Measurements from ENCODE around the gene CDH23.

CDH23 gene

DNA sequence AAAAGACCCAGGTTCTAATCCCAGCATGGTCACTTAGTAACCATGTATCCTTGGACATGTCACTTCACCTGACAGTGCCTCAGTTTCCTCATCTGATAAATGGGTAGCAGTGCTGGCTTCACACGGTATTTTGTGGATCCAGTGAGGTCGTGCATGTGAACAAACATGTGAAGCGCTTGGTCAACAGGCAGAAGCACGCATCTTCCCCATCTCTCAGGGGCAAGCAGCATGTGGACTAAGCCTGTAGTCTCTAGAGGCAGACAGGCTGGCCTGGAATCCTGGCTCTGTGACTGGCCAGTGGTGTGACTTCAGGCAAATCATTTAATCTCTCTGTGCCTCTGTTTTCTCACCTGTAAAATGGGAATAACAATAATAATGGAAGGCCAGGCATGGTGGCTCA, 207.0 kb downstream of the CDH23 start:
- DNase-seq (ENCODE audit: low spot score): no peak

DNA sequence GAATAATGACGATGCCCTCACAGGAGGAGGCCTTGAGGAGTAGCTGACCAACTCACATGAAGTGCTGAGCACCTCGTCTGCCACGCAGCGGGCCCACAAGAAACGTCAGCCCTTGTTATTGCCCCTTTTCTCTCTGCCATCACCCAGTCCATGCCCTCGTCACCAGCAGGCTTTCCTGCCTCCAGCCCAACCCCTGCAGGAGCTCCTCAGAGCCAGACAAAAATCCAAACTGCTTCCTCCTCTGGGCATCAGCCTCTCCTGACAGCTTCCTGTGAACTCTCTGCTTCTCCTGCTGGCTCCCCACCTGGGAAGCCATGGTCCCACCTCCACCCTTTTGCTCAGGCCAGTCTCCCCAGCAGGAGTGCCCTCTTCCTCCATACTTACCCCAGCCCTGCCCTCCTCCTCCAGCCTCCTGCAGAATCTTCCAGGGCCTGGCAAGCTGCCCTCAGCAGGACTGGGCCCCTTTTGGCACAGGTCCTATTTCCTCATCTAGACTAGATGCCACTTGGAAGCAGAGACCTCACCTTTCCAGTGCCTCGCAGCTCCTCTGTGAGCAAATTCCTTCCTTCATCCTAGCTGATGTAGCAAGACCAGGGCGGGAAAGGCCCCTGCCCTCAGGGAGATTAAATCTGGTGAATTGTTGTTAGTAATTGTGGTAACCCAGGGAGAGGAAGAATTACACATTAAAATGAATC, 207.8 kb downstream of the CDH23 start:
- DNase-seq (ENCODE audit: low spot score): no peak

DNA sequence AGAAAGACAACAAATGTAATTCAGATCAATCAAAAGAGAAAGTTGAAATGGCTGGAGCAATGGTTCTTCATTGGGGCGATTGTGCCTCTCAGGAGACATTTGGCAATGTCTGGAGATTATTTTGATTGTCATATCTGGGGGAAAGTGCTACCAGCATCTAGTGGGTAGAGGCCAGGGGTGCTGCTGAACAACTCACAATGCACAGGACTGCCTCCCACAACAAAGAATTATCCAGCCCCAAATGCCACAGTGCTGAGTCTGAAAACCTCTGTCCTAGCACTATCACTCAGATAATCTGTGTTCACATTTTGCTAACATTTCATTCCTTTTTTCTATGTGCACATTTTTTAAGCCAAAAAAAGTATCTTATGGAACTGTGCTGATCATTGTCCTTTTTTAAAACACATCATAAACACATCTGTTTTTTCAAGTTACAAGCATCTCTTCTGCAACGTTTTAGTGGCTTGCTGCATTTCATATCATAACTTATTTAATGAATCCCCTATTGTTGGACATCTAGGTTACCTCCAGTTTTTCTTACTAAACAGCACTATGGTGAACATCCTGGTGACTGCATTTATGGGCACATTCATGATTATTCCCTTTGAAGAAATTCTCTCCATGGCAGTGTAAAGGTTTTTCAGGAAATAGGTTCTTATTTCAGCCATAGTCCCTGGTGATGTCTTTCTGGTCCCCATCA, 208.7 kb downstream of the CDH23 start:
- DNase-seq (ENCODE audit: low spot score): no peak

DNA sequence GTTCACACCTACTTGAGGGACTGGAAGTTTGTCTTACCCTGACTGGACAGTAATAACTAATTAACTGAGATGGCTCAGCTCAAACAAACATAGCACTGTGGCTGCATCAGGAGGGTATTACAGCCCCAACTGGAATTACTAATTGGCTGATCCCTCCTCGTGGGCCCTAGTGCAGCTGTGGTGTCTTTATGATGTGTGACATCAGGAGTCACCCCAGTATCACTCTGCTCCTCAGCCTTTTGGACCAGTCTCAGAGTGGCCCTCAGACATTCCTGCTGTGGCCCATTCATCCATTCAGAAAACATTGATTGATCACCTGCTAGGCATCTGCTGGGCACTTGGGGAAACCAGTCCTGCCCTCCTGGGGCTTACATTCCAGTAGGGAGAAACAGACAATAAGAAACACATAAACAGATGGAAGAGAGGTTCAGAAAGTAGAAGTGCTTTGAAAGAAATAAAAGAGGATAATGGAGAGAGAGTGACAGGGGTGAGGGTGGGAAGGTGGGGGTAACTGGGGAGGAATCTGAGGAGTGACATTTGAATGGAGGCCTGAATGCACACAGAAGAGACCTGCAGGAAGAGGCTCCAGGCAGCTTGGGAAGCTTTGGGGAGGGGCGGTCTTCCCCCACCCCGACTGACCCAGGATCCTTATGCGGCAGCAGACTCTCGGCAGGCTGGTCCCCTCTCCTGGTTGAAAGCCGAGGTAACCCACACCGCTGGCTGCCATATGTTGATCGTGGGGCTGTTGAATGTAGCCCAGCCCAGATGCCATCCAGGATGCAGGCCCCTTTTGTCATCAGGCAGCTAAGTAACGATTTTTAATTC, 209.7 kb downstream of the CDH23 start:
- no peak for DNase-seq (ENCODE audit: low spot score)

DNA sequence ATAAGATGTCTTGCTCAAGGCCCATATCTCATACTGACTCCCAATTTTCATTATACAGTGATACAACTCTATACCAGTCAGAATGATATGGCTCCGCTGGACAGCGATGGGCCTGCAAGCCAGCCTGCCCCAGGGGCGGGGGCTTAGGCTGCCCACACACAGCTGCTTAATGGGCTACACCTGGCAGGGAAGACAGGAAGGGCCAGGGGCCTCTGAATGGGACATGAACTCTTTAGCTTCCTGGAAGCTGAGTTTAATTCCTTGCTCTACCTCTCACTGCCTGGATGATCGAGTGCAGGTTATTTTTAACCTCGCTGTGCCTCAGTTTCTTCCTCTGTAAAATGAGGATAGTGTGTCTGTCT, 210.3 kb downstream of the CDH23 start:
- DNase-seq (ENCODE audit: low spot score): no peak

DNA sequence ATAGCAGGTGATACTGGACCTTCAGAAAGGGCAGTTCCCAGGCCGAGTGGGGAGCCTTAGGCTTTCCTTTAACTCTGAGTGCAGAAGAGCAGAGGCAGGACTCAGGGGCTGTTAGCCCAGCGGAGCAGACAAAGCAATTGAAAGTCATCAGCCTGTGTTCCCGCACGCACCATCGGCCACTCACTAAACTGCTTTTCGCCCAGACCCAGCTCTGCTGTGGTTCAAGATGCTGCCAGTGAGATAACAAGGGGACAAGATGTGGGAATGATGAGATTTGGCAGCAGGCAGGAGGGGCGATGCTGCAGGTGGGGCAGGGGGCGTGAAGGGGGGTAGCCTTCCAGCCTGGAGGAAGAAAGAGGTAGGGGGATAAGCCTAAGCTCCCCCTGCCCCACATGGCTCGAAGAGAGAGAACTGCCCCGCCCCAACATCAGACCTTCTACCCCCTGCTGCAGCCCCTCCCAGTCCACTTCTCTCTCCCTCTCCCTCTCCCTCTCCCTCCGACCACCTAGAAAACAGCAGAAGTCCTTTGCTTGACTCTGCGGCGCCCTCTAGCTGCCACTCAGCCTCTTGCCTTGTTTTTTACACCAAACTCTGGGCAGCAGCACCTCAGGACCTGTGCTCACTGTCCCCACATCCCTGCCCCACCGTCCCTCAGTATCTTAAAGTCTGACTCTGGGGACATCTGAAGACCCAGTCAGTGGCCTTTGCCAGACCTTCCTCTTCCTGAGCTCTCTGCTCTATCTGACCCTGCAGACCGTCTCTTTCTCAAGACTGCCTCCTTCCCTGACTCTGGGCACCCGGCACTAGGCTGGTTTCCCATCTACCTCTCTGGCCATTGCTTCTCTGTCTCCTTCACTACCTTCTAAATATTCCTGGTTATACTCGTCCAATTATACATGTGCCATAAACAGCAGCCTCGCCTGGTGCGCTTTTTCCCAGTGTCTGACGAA, 212.4 kb downstream of the CDH23 start:
- DNase-seq (ENCODE audit: low spot score): peak; percentile 80

DNA sequence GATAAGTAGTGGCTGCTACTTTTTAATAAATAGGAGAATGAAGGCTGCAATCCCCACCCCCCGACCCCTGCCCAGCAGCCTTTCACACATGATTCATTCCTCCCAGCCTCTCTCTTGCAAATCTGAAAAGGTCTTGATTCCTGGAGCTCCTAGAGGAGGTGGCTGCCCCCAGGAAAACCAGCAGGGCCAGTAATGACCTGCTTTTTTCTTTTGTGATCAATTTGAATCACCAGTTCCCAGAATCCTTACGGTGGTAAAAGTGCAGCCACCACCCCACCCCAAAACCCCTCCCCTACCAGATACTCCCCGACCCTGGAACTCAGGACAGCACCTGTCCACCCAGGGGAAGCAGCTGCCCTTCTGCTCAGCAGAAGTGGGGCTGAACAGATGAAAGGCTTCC, 213.9 kb downstream of the CDH23 start:
- DNase-seq (ENCODE audit: low spot score): no peak

DNA sequence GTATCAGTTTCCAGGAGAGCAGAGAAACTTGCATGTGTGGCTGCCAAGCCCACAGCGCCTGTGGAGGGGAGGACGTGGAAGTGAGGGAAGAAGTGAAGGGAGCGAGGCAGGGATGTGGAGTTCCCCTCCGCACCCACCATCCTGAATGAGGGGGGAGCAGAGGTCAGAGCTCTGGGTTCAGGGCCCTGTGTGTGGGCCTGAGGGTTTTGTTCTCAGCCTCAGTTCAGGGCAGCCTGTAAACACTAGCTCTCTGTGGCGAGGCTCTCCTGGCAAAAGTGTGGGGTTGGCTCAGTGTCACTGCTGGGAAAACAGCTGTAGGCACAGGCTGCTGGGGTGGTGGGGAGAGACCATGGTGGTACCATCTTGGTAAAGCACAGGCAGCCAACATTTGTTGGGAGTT, 214.4 kb downstream of the CDH23 start:
- peak; percentile 65 for DNase-seq (ENCODE audit: low spot score)

DNA sequence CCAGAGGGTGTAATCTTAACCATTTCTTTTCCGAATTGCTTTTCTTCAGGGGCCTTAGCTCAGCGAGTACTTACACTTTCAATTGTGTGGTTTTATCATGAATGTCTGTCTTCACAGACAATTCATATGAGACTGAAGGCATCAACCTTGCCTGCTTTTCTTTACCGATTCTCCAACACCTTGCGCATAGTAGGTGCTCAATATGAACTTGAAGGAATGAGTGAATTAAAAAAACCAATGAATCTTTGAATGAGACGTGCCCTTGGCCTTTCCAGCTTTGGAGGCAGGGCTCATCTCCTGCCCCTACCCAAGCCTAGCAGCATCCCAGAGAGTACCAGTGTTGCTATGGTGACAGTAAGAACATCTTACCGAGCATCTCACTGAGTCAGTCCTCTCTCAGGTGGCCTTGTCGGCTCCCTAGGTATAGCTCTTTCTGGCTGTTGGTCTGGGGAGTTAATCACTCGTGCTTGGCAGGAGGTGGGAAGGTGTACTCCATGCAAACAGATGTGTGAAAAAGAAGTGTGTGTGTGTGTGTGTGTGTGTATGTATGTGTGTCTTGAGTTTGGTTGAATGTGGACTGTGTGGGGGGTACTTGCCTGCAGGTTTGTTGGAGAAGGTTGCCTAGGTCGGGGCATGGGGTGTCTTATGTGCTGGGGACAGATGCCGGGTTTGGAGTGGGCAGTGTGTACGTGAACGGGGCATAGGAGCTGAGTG, 215.1 kb downstream of the CDH23 start:
- no peak for DNase-seq (ENCODE audit: low spot score)

DNA sequence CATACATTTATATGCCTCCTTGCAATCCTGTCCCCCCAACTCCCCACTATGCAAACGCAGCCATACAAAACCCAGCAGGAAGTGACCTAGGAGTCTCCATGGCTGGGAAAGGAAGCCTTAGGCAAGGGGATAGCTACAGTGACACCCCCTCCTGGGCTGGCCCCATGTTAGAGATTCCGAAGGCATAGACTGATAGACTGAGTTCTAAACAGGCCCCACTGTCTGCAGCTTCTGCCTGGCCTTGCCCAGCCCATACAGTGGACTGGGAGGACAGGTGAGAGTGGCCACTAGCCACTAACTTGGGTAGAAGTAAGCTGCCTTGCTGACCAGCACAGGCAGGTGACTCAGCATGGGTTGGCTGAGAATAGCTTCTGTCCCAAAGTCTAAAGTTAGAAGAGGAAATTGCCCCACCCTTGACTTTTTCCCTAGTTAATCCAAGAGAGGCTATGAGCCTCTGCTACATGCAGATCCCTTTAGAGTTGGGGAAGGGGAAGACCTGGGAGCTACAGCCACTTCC, 216.6 kb downstream of the CDH23 start:
- DNase-seq (ENCODE audit: low spot score): no peak

DNA sequence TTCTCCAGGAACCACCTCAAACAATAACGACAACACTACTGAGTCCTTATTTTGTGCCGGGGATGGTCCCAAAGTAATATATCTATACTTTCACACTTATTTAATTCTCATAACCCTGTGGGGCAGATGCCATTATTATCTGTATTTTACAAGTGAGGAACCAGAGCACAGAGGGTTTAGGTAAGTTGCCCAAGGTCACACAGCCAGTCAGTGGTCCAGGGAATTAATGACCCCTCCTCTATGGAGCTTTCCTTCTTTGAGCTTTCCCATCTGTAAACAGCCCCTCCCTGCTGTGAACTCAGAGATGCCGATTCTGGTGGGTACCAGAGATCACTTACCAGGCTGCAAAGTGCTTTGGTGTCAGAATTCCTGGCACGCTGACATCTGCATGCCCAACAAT, 217.2 kb downstream of the CDH23 start:
- DNase-seq (ENCODE audit: low spot score): no peak

DNA sequence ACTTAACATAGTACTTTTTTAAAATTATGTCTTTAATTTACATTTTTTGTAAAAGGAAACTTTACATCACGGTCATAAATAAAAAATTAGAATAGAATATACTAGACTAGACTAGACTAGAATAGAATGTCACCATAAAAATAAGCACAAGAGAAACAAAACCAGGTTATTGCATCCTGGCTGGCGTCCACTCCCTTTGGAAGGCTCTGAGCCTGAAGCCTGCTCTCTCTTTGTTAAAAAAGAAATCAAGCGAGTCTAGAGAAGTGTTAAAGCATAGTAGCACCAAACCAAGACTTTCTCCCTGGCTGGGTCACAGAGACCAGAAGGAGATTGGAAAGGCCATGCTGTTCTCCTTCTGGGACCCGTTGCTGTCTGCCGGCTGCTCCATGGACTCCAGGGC, 218.2 kb downstream of the CDH23 start:
- no peak for DNase-seq (ENCODE audit: low spot score)

DNA sequence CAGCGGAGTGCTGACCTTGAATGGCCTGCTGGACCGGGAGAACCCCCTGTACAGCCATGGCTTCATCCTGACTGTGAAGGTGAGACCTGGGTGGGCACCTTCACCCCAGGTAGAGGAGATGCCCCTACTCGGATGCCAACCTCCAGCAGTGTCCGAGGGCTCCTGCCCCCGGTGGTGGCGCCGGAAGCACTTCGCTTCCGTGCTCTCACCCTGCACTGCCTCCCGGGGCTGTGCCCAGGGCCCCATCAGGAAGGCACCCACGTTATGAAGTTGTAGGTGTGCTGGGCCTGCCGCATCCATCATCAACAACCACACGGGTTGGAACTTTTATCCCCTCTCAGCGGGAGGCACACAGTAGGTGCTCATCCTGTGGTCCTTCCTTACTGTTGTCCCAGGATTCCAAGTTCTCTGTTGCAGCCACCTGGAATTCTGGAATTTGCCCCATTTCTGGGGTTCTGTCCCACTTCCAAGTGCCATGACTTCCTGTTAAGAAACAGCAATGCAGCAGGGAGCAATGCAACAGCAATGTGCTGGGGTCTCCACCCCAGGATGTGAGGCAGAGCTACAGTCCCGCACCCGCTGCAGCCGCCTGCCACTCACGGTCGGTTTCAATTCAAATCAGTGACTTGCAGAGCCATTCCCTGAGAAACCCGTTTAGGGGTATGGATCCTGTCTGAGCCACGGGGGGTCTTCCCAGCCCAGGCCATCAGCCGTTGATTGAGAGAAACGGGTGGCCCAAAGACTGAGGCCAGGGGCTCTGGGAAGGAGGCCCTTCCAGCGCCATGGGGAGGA, 219.0 kb downstream of the CDH23 start:
- DNase-seq (ENCODE audit: low spot score): no peak

DNA sequence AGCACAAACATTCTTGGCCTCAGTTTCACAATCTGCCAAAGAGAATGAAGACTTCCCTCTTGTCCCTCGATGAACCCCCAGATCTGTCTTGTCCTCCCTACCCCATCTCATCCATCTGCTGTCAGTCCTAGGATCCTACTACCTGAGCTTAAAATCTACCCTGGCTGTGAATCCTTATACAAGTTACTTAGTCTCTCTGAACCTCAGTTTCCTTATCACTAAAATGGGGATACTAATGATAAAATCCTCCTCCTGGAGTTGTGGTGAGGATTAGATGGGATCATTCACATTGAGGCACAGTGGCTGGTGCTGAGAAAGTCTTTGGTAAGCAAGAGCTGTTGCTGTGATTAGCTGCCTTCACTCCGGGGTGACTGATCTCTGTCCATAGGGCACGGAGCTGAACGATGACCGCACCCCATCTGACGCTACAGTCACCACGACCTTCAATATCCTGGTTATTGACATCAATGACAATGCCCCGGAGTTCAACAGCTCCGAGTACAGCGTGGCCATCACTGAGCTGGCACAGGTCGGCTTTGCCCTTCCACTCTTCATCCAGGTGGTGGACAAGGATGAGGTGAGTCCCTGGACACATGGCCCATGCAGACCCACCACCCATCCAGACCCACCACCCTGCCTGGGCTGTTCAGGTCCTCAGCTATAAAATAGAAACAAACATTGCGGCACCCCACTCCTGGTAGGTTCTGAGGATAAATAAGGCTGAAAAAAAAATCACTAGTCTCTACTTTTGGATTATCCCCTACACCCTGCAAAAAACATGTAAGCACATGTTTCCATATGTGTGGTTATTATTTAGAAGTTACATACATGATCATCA, 220.3 kb downstream of the CDH23 start:
- DNase-seq (ENCODE audit: low spot score): no peak

DNA sequence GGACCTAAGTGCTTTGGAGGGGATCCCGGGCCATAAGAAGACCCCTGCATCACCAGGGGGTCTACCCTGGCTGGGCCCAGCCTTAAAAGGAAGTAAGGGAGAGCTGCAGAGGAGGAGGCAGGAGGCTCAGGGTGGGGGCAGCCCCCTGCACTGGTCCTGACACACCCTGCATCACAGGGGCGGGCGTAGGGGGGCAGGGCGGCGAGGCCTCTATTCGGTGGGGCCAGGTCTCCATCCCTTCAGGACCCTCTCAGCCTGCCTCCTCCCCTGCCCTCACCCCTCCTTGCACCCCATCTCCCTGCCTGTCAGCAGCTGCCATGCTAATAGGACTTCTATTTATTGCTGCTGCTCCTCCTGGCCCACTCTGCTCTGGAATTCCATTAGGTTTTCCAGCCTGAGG, 221.5 kb downstream of the CDH23 start:
- no peak for DNase-seq (ENCODE audit: low spot score)

DNA sequence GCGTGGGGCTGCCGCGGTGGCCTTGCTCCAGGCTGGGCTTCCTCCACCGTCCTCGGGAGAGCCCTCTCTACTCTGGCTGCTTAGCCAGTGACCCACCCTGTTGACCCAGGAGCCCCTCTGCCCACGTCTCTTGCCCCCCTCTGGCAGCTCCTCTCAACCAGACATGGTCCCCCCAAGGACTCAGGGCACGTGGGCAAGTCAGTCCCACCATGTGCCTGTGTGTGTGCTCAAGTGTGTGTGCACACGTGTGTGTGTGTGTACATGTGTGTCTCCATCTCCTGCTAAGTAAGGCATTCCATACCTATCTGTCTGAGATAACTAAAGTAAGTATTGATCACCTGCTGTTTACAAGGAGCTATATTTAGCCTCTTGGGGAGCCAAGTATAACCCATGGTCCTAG, 221.9 kb downstream of the CDH23 start:
- no peak for DNase-seq (ENCODE audit: low spot score)

DNA sequence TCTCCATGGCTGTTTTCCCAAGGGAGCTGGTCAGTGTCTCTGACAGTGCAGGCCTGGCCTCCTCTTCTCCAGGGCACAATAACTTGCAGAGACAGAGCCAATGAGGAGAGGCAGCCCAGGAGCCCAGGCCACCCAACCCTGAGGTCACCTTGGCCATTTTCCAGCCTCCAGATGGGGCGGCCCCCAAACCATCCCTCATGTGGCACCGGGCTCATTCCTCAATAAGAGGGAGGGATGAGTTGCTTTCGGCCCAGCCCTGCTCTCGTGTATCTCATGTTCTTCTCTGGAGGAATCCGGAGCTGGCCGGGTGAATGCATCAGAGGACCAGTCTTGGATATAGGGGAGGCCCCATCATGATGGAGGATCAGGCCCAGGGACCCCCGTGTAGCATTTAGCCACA, 223.9 kb downstream of the CDH23 start:
- DNase-seq (ENCODE audit: low spot score): no peak

DNA sequence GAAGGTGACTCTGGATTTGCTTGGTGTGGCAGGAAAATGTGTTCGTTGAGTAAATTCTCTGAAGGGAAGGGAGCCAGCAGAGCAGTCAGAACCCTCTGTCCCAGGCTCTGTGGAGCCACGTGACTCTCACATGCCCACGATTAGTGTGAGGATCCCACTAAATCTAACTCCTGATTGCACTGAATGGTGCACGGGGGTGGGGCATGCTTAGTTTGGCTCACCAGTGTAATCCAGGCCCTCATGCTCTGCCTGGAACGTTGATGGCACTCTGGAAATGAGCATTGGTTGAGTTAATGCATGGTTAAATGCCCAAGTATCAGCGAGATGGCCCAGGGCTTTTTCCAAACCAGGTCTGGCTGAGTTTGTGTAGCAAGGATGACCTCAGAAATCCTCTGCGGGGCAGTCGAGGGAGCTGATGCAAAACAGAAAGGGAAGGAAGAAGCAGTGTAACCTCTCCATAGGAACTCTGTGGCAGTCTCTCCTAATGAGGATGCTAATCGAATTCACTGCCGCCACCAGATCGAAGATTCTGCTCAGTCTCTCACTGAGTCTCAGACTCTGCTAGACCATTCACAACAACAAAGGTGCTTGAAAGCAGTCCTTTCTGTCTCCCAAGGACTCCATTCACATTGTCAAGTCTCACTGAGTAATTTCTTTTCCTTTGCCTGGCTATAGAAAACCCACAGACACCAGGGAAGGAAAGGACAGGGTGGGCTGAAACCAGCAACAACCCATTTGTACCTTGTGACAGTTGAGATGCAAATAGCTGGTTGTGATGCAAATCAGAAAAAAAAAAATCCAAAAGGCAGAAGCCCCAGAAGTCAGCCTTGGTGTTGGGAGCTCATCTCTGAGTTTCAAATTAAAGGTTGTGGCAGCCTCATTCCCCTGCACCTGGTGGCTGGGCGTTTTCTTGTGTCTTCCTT, 224.8 kb downstream of the CDH23 start:
- peak; percentile 53 for DNase-seq (ENCODE audit: low spot score)

Data from putamen (tissue), 1 donor.